GM18867 (cell line): ENCODE results near the gene NPY.

ENCODE experiments used
- ATAC-seq: cut with Tn5 transposase; IDR thresholded peaks from one replicate; pipeline ENCODE4 v1.9.1; 2021; ENCODE audit warnings: mild to moderate bottlenecking, moderate library complexity; ENCODE audit not compliant: unreplicated experiment

NPY gene

DNA sequence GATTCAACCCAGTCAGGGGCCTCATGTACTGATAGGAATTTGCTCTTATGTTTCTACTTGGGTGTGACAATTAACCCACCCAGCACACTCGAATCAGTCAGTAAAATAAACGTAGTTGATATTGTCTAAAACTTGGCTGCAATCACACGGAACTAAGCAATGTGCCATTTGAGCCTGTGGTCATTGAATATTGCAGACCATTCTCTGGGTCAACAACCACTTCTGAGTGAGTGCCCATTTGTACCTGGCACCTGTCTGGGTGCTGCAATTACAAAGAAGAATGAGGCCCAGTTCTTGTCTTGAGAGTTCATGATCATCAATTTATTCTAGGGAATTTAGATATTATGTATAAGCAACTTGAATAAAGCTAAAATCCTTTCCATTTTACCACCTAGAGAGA, 29.8 kb downstream of the NPY start:
- ATAC-seq = no peak

GRCh38 chr7:24316340-24316739, 32.4 kb downstream of the NPY start:
- no peak for ATAC-seq

DNA sequence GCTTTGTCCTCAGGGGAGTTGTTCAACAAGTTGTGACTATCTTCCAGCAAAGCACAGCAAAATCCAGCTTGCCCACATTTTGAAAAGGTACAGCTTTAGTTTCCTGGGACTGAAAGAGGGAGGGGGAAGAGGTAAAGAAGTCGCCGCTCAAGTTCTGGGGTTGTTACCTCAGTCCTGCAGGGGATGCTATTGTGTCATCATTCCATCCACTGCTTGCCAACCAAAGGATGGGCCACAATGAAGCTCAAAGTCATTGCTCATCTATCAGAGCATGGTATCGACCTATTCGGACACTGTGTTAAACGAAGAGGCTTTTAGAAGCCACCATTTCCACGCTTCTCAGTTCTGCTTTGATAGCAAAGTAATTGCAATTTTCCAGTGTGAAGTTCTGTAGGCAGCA, 34.3 kb downstream of the NPY start:
- no peak for ATAC-seq

DNA sequence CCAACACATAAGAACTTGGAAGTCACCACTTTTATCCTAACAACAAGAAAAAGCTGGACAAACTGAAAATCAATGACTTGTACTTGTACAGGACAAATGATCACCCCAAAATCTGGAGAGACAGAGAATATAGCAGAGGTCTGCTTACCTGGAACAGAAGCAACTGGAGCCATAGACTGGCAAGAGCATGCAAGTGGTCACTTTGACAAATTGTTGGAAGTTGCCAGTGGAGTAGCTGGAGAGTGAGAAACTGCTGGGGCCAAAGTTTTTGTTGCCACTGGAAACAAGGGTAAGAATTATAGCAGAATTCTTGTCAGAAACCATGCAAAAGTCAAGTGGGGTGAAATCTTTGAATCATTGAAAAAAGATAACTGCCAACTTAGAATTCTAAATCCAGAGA, 35.2 kb downstream of the NPY start:
- no peak for ATAC-seq

DNA sequence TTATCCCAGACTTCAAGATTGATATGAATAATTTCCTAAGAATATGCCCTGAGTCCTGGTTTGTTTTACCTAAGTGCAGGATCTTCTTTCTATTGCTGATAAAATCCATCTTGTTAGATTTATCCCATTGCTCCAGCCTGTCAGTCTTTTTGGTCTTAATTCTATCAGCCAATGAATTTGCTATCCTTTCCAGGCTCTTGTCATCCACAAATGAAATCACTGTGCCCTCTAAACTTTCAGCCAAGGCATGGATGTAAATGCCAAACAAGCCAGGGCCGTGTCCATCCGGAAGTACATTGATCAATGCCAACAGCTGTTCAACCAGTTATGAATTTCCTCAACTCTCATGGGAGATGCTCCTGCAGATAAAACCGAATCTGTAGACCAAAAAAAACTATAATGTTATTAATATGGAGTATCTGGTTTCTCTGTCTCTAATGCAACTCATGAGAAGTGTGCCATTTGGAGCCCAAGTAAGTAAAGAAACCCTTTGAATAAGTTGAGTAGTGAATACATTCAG, 40.0 kb downstream of the NPY start:
- ATAC-seq = no peak

DNA sequence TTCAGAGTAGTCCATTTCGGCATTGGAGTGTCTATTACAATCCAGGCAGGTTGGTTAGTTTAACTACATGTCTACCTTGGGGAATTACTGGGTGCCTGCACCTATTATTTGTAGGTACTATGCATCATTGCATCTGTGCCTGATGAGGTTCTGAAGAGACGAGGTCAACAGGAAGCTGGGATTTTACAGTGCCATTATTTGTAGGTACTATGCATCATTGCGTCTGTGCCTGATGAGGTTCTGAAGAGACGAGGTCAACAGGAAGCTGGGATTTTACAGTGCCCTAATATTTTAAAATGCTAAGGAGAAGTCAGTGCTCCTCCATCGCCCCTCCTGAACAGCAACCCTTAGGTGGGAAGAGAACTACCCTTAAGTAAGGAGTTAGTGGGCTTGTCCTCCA, 41.7 kb downstream of the NPY start:
- peak; percentile 82 for ATAC-seq

DNA sequence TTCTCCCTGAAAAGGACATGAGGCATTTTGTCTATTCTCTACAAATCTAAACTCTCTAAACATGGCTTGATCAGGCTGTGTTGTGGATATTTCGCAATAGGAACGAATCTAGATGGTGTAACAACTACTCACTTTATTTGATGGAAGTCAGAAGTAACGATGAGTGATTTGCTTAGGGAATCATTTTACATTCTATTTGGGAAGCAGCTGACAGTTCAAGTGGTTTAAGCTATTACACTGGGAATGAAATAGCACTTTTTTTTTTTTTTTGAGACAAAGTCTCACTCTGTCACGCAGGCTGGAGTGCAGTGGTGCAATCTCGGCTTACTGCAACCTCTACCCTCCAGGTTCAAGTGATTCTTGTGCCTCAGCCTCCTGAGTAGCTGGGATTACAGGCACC, 44.1 kb downstream of the NPY start:
- ATAC-seq = no peak

DNA sequence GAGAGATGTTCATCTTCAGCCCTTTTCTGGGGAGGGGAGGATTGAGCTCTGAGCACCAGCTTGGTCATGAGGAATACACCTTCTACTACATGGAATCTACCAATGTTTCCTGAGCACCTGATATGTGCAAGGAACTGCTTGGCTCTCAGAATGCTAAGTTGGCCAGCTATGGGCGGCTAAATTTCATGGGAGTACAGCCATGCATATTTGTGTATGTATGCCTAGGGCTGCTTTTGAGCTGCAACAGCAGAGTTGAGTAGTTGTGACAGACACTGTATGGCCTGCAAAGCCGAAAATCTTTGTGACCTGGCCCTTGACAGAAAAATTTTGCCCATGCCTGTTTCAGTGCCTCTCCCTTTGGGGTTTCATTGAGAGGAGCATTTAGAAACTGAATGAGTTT, 44.9 kb downstream of the NPY start:
- ATAC-seq = no peak

DNA sequence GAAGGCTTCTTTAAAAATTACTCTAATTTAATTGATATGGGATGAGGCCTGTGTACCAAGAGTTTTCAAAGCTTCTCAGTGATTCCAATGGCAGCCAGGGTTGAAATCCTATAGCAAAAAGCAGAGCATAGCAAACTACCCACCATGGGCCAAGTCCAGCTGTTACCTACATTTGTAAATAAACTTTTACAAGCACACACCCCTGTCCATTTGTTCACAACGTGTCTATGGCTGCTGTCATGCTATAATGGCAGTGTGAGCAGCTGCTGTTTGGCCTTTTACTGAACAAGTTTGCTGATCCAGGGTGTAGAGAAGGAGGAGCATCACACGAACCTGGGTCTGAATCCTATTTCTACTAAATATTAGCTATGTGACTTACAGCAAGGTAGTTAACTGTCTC, 50.0 kb downstream of the NPY start:
- no peak for ATAC-seq

DNA sequence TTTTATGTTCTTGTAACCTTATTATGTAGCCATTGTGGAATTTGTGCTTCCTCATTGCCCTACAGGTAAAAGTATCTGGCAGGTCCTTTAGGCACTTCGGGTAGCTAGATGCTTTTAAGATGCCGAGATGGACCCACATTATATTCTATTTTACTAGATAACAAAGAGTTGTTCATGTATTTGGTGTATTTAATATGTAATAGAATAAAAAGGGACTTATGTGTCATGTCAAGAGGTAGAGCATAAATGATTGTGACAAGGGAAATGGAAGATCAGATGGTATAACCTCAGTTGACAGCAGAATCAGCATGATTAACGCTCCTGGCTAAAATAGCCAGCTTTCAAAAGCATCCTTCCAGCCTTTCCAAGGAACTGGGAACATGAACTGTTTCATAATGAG, 50.6 kb downstream of the NPY start:
- ATAC-seq = no peak

DNA sequence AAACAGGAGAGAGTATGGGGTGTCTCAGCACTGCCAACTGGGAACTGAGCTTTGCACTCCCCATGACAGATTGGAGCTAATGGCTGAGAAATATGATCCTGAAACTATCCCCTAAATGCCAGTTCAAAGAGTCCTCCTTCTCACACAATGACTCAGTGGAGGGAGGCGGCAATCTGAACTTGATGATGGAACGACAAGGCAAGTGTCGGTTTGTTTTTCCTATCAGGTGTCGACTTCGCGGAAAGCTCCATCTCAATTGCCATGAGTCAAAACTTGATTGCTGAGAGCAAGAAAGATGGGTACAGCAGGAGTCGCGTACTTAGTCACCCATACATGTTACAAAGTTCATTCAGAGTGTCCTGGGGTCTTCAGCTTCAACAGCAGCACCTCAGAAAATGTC, 52.5 kb downstream of the NPY start:
- no peak for ATAC-seq

GRCh38 chr7:24337180-24337579, 53.2 kb downstream of the NPY start:
- ATAC-seq = no peak

DNA sequence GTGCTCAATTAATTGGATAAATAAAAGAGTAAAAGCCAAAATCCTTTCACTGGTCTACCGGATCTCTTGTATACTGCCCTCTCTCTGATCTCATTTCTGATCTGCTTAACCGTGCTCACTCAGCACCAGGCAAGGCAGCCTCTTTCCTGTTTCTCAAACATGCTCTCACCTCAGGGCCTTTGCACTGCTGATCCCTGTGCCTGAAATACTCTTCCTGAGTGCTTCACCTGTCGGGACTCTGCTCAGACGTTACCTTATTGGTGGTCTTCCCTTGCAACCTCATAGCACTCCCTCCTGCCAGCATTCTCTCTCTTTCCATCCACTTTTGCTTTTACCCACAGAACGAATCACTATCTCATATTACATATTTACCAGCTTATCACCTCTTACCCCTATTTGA, 55.6 kb downstream of the NPY start:
- no peak for ATAC-seq

GRCh38 chr7:24340727-24341126, 56.7 kb downstream of the NPY start:
- ATAC-seq = no peak
